Right lobe of liver (tissue), 6 donors: Measurements from ENCODE around the gene SPIRE2. TPM values are rescaled to one million over a fixed set of nuclear protein-coding genes. Genes with fewer than 3 reads are reported as not detected.
"Not testable (repeated sequence)": the region's sequence is repeated elsewhere in the genome, so short reads cannot be mapped to it uniquely, and the experiment has no call there.

Experiments used
- ATAC-seq, 4 donors: fragments of 200-7000 bp; cut with Tn5 transposase; one replicate each; pipeline ENCODE4 v1.9.1; 2020; ENCODE audit warnings: mild to moderate bottlenecking in 4 of 4, moderate library complexity in 4 of 4
- DNase-seq, 3 donors: peaks; one replicate each; pipeline ENCODE4 v3.0.0-alpha.2; 2020
- H3K27ac ChIP-seq, 3 donors: fragments of 200-600 bp; one replicate each; pipeline ENCODE4 v1.8.0; 2022
- H3K27me3 ChIP-seq, 2 donors: fragments of 200-600 bp; one replicate each; pipeline ENCODE4 v1.8.0; 2022
- H3K36me3 ChIP-seq, 4 donors: fragments of 200-600 bp; sonication (generic) in 1 of 4; one replicate each; pipeline versions ENCODE4 v1.5.1 to v1.8.0; 2017 to 2022; ENCODE audit warnings: control low read depth in 1 of 4
- H3K4me1 ChIP-seq, 4 donors: fragments of 200-600 bp; sonication (generic) in 1 of 4; one replicate each; pipeline versions ENCODE4 v1.5.1 to v1.8.0; 2017 to 2022; ENCODE audit warnings: control low read depth in 1 of 4
- H3K4me3 ChIP-seq, 3 donors: fragments of 200-600 bp; one replicate each; pipeline ENCODE4 v1.8.0; 2022
- H3K9me3 ChIP-seq, 4 donors: fragments of 200-600 bp; sonication (generic) in 1 of 4; one replicate each; pipeline versions ENCODE4 v1.5.1 to v1.8.0; 2017 to 2022; ENCODE audit warnings: control low read depth in 1 of 4
- POLR2A ChIP-seq: fragments of 450-650 bp; IDR thresholded peaks from one replicate; pipeline ENCODE4 v1.6.1; 2017; ENCODE audit warnings: antibody characterized with exemption, mild to moderate bottlenecking
- WGBS: methylation state at CpG from one replicate; pipeline ENCODE4 v1.1.6; 2018; ENCODE audit warnings: low coverage, low lambda C conversion rate; ENCODE audit not compliant: insufficient coverage; ENCODE audit errors: missing lambda C conversion rate; 5-methylcytosine and 5-hydroxymethylcytosine counted together
- intact Hi-C, 2 donors: fragments of 100-400 bp; cut with DNase I; formaldehyde crosslinking; loops; one replicate each; pipeline versions ENCODE4 v1.11.2 to v1.14.1; 2022
- total RNA-seq, 6 experiments: library from RNA; depleted of rRNA in 2 of 6; stranded (reverse); fragments of >200 nt in 2 of 6; fragmentation: NEBNext Ultra II Directional in 3 of 6; extraction: Animal tissue kit (Norgen Biotek cat#: 25700) in 3 of 6; gene quantifications; one replicate each; pipeline versions ENCODE4 v1.1.0 to v1.2.4, GENCODE V29; 2016 to 2023
- TF ChIP-seq, protein P1 (sequence below), 4 donors: fragments of 200-600 bp in 3 of 4; fragments of 450-650 bp in 1 of 4; IDR thresholded peaks; one replicate each; pipeline versions ENCODE4 v1.5.1 to v1.8.0; 2016 to 2022; ENCODE audit warnings: antibody characterized with exemption in 4 of 4, mild to moderate bottlenecking in 2 of 4
- donor health status: DM: no; HTN: yes; CAD: no.
- donor health status: DM: no; HTN: no; CAD: no.
- donor health status: DM: no; HTN: no; CAD: no.
- donor health status: DM: no; HTN: yes; CAD: no.
- donor health status: DM: no; HTN: yes; CAD: no.

Gene SPIRE2
- total RNA-seq, 6 experiments from 2014 or later = 4.8 to 7.8 (median 6.1) TPM

DNA sequence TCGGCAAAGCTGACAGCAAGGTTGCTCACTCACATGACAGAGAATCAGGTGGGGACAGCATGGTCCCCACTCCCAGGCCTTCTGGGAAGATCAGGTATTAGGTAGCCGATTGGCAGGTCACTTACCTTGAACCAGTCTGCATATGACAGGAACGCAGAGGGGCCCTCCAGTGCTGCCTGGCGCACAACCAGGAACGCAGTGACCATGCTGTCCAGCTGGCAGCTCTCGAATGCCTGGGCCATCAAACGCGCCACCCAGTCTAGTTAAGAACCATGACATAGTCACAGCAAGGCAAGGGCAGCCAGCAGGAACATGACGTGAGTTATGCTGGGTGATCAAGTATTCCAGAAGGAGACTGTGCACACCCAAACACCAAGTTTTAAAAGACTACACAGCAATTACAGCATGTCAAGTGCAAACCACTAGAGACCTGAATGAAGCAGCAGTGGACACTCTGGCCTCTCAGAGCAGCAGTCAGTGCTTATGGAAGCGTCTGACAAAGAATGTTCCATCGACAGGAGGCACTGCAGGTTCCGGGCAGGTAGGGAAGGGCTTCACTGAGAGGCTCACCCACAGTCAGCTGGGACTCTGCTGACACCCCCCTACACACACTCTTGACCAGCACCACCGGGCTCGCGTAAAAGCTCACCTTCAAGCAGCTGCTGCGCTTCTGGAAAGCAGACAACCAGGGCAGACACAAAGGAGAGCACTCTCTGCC lies 36.8 kb upstream of the SPIRE2 start:
- intact Hi-C loops = loop anchor here in 1 of 2 donors (10.0 kb wide), 2 partner anchors 73 to 87 kb away; partner anchors contain the start of gene SPATA2L
- no peak for TF ChIP-seq POLR2A
- TF ChIP-seq, protein P1, sequence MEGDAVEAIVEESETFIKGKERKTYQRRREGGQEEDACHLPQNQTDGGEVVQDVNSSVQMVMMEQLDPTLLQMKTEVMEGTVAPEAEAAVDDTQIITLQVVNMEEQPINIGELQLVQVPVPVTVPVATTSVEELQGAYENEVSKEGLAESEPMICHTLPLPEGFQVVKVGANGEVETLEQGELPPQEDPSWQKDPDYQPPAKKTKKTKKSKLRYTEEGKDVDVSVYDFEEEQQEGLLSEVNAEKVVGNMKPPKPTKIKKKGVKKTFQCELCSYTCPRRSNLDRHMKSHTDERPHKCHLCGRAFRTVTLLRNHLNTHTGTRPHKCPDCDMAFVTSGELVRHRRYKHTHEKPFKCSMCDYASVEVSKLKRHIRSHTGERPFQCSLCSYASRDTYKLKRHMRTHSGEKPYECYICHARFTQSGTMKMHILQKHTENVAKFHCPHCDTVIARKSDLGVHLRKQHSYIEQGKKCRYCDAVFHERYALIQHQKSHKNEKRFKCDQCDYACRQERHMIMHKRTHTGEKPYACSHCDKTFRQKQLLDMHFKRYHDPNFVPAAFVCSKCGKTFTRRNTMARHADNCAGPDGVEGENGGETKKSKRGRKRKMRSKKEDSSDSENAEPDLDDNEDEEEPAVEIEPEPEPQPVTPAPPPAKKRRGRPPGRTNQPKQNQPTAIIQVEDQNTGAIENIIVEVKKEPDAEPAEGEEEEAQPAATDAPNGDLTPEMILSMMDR (IDR thresholded peaks at IDR 0.05) = no peak
- H3K4me3 ChIP-seq = no peak overlapping the region
- H3K27ac ChIP-seq = no peak overlapping the region
- 90% methylated on average over 2 of the region's 16 CpGs for WGBS
- no peaks in the 10 kb centered on the region for H3K4me1 ChIP-seq
- no peaks in the 10 kb centered on the region for H3K9me3 ChIP-seq
- no peak for DNase-seq
- no peaks in the 10 kb centered on the region for H3K27me3 ChIP-seq
- H3K36me3 ChIP-seq = no peaks in the 10 kb centered on the region
- ATAC-seq = no peak

DNA sequence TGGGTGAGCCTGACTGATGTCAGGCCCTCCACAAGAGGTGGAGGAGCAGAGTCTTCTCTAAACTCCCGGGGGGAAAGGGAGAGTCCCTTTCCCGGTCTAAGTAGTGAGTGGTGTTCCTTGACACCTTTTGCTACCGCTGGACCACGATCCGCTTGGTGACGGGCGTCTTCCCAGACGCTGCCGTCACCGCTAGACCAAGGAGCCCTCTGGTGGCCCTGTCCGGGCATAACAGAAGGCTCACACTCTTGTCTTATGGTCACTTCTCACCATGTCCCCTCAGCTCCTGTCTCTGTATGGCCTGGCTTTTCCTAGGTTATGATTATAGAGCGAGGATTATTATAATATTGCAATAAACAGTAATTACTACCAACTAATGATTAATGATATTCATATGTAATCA lies 35.2 kb upstream of the SPIRE2 start:
- not testable (repeated sequence) for H3K4me1 ChIP-seq, H3K4me3 ChIP-seq, H3K27me3 ChIP-seq, H3K27ac ChIP-seq, H3K36me3 ChIP-seq, H3K9me3 ChIP-seq, ATAC-seq
- peak; percentile 55 to 74 (median 69) for DNase-seq
- TF ChIP-seq, protein P1 (IDR thresholded peaks at IDR 0.05) = peak; percentile 74 to 80 (median 77)
- 7% methylated on average over 10 of the region's 12 CpGs for WGBS
- intact Hi-C loops = loop anchor here in 1 of 2 donors (10.0 kb wide), 2 partner anchors 72 to 88 kb away; partner anchors contain the start of gene SPATA2L

DNA sequence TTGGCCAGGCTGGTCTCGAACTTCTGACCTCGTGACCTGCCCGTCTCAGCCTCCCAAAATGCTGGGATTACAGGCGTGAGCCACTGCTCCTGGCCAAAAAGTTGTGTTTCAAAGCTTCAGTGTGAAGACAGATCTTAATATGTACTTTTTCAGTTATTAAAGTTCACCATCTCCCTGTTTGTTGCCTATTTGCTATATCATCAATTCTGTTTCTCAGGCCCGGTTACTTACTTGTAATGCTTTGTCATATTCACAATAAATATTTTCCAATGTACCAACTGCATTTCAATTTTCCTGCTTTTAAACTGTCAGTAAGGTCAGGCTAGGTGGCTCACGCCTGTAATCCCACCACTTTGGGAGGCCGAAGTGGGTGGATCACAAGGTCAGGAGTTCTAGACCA lies 34.3 kb upstream of the SPIRE2 start:
- Histone ChIP-seq H3K27ac (no peak overlapping the region), H3K4me1 (no peaks in the 10 kb centered on the region), H3K27me3 (no peaks in the 10 kb centered on the region), H3K36me3 (no peaks in the 10 kb centered on the region), H3K4me3 (no peak overlapping the region), H3K9me3 (no peaks in the 10 kb centered on the region)
- TF ChIP-seq, protein P1 (IDR thresholded peaks at IDR 0.05) = no peak
- TF ChIP-seq POLR2A = no peak
- 94% methylated on average over 6 of the region's 7 CpGs for WGBS
- intact Hi-C loops = loop anchor here in 1 of 2 donors (10.0 kb wide), 2 partner anchors 71 to 89 kb away; partner anchors contain the start of gene SPATA2L
- ATAC-seq (no peak), DNase-seq (no peak)

DNA sequence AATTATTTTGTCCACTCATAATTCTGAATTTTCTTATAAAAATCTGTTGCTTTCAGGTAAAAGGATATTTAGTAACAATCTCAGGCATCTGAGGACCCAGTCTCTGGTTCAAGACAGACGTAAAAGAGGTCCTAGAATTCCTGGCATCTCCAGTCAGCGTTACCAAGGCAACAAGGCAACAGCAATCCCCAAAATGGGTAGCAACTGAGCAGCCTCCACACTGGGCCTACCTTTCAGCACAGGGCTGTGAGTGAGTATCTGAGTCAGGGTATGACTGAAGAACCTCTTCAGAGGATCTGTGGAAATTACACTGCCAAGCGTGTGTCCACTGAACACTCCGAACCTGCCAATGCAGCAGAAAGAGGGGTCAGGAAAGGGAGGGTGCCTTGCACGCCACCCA lies 32.6 kb upstream of the SPIRE2 start:
- H3K36me3 ChIP-seq = no peaks in the 10 kb centered on the region
- H3K4me3 ChIP-seq = no peak overlapping the region
- H3K4me1 ChIP-seq = no peaks in the 10 kb centered on the region
- DNase-seq (no peak), ATAC-seq (no peak)
- H3K27ac ChIP-seq = no peak overlapping the region
- 95% methylated on average over 4 of the region's 5 CpGs for WGBS
- H3K9me3 ChIP-seq = no peaks in the 10 kb centered on the region
- intact Hi-C loops = loop anchor here (5.0 to 10.0 kb wide), 3 partner anchors 69 to 91 kb away; partner anchors contain the start of gene SPATA2L (in 1 of the 2)
- H3K27me3 ChIP-seq = no peaks in the 10 kb centered on the region
- no peak for TF ChIP-seq POLR2A
- TF ChIP-seq, protein P1 (IDR thresholded peaks at IDR 0.05) = no peak
